Vagina (tissue), 2 donors: Measurements from ENCODE around the gene MAB21L4. TPM values are rescaled to one million over a fixed set of nuclear protein-coding genes. Genes with fewer than 3 reads are reported as not detected.

Experiments used
- DNase-seq, 2 donors: peaks; one replicate each; pipeline ENCODE4 v3.0.0-alpha.2; 2017; ENCODE audit errors: extremely low spot score in 2 of 2
- H3K27ac ChIP-seq: fragments of 200-600 bp; sonication (generic); one replicate; pipeline ENCODE4 v1.5.1; 2019
- H3K27me3 ChIP-seq: fragments of 200-600 bp; sonication (generic); one replicate; pipeline ENCODE4 v1.5.1; 2019
- H3K36me3 ChIP-seq, 2 donors: fragments of 200-600 bp; sonication (generic); one replicate each; pipeline ENCODE4 v1.5.1; 2017 to 2019
- H3K4me1 ChIP-seq: fragments of 200-600 bp; sonication (generic); one replicate; pipeline ENCODE4 v1.5.1; 2019
- H3K4me3 ChIP-seq, 2 donors: fragments of 200-600 bp; sonication (generic); 1 replicate in 1 of 2; 2 replicates in 1 of 2; pipeline ENCODE4 v1.5.1; 2016 to 2019
- H3K9me3 ChIP-seq: fragments of 200-600 bp; sonication (generic); one replicate; pipeline ENCODE4 v1.5.1; 2019
- POLR2A ChIP-seq, 2 donors: fragments of 450-650 bp; IDR thresholded peaks; one replicate each; pipeline ENCODE4 v1.6.1; 2017; ENCODE audit warnings: antibody characterized with exemption in 2 of 2, mild to moderate bottlenecking in 2 of 2, moderate library complexity in 2 of 2
- POLR2AphosphoS5 ChIP-seq, 2 donors: sonication (generic); formaldehyde crosslinking; IDR thresholded peaks; one replicate each; pipeline ENCODE4 v1.9.0; 2017; ENCODE audit warnings: antibody characterized with exemption in 2 of 2, mild to moderate bottlenecking in 2 of 2, low read depth in 1 of 2; ENCODE audit not compliant: insufficient read depth in 1 of 2
- intact Hi-C: fragments of 100-400 bp; cut with DNase I; formaldehyde crosslinking; loops from one replicate; pipeline ENCODE4 v1.15.1; 2023
- total RNA-seq: library from RNA; depleted of rRNA; stranded (reverse); fragments of >200 nt; gene quantifications from one replicate; pipeline ENCODE4 v1.2.3, GENCODE V29; 2016
- TF ChIP-seq, protein P1 (sequence below), 3 experiments: fragments of 450-650 bp in 2 of 3; fragments of 200-600 bp in 1 of 3; sonication (generic) in 1 of 3; IDR thresholded peaks; one replicate each; pipeline ENCODE4 v1.5.1; 2017 to 2019; ENCODE audit warnings: antibody characterized with exemption in 3 of 3, mild to moderate bottlenecking in 2 of 3, moderate library complexity in 2 of 3

The MAB21L4 gene
- total RNA-seq, 1 donor from 2014 or later = 21.1 TPM

DNA sequence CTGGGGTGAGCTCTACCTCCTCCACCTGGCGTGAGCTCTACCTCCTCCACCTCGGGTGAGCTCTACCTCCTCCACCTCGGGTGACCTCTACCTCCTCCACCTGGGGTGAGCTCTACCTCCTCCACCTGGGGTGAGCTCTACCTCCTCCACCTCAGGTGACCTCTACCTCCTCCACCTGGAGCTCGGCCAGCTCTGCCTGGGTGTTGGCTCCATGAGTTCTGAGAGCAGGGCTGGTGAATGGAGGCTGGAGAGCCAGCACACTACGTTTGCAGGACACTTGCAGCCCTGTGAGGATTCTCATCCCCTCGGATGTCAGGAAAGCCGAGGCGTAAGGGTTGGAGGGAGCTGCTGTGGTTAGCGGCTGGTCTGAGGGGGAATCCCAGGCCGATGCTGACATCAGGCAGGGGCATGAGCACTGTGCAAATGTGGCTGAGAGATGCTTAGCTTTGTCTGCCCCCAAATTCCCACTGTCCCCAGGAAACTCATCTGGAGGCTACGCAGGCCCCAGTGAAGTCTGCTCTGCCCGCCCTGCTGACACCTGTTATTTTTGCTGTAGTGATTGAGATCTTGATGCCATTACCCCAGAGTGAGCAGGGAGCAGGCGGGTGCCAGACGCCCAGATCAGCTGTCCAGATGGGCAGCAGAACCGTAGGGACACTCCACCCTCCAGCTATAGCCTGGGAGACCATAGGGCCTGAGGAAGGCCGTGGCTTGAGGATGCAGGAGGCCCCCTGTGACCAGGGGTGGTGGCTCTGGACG lies 13.4 kb upstream of the MAB21L4 start:
- Histone ChIP-seq H3K27ac (no peak overlapping the region), H3K4me1 (peaks cover 16% of the 10 kb centered on the region), H3K27me3 (no peaks in the 10 kb centered on the region), H3K36me3 (no peaks in the 10 kb centered on the region), H3K4me3 (no peak overlapping the region), H3K9me3 (no peaks in the 10 kb centered on the region)
- TF ChIP-seq, protein P1, sequence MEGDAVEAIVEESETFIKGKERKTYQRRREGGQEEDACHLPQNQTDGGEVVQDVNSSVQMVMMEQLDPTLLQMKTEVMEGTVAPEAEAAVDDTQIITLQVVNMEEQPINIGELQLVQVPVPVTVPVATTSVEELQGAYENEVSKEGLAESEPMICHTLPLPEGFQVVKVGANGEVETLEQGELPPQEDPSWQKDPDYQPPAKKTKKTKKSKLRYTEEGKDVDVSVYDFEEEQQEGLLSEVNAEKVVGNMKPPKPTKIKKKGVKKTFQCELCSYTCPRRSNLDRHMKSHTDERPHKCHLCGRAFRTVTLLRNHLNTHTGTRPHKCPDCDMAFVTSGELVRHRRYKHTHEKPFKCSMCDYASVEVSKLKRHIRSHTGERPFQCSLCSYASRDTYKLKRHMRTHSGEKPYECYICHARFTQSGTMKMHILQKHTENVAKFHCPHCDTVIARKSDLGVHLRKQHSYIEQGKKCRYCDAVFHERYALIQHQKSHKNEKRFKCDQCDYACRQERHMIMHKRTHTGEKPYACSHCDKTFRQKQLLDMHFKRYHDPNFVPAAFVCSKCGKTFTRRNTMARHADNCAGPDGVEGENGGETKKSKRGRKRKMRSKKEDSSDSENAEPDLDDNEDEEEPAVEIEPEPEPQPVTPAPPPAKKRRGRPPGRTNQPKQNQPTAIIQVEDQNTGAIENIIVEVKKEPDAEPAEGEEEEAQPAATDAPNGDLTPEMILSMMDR (IDR thresholded peaks at IDR 0.05) = no peak
- intact Hi-C loops = no loop called here
- DNase-seq = no peak

DNA sequence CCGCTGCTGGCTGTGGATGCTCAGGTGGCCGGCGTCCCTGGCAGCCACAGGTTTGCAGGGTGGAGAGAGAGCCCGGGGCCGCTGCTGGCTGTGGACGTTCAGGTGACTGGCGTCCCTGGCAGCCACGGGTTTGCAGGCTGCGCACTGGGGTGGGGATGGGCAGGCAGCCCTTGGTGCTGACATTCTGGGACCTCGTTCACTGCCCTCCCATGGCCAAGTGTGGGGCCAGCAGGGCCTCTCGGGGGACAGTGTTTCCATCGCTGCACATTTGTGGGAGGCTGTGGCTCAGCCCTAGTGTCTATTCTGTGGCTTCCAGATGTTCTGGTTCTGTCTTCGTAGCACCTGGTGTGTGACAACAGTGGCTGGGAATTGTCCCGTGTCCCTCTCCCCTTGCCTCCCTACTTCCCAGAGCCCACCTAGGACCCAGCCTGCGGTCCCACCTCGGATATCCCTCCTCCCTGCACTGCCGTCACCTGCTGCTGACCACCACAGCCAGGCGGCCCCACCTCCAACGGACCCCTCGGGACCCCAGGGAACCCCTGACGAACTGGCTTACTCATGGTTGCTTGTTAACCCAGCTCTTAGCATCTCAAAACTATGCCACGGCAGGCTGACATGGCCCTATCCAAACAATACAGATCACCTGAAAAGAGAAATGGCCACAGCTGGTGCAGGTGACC lies 11.1 kb upstream of the MAB21L4 start:
- no peak for TF ChIP-seq POLR2A (IDR thresholded peaks at IDR 0.05)
- TF ChIP-seq, protein P1 (IDR thresholded peaks at IDR 0.05) = no peak
- TF ChIP-seq POLR2AphosphoS5 (IDR thresholded peaks at IDR 0.05; ENCODE audit: insufficient read depth in 1 of 2, low read depth in 1 of 2) = no peak
- DNase-seq = no peak
- Histone ChIP-seq H3K4me1 (no peaks in the 10 kb centered on the region), H3K9me3 (no peaks in the 10 kb centered on the region), H3K4me3 (no peak overlapping the region), H3K36me3 (no peaks in the 10 kb centered on the region), H3K27me3 (no peaks in the 10 kb centered on the region), H3K27ac (no peak overlapping the region)
- intact Hi-C loops = no loop called here

DNA sequence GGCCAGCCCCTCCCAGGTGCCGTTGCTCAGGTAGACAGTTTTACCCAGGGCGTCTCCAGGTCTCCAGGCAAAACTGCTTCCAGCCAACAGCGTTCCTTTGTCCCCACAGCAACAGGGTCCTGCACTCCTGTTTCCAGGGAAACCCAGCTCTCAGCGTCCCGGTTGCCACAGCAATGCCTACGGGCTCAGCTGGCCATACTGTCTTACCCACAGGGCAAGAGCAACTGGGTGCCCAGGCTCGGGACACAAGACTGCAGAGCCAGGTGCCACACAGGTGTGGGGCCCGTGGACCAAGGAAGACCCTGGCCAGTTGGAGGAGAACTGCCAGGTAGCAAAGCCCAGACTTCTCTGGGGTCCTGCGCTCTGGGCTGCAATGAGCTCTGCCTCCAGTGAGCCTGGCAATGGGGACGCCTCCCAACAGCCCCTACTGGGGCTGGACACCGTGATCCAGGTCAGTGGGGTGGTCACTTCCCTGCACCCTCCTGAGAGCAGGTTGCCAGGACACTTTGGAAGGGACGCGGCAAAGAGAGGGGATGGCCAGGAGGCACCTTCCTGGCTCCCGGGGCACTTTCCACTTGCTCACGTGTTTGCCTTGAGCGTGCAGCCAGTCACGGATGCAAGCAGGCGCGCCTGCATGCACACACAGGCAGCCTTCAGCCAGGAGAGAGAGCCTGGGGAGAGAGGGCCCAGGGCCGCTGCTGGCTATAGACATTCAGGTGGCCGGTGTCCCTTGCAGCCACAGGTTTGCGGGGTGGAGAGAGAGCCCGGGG lies 10.4 kb upstream of the MAB21L4 start, which contains the start of gene CROCC2:
TSS of gene CROCC2 (plus strand) at position 196 of the 770 bp plus-strand sequence. CDS start at position 374, 178 bp downstream.
- no peak within 1 kb of the TSS for H3K4me3 ChIP-seq
- intact Hi-C loops = no loop called here
- no peak for TF ChIP-seq POLR2AphosphoS5 (IDR thresholded peaks at IDR 0.05; ENCODE audit: insufficient read depth in 1 of 2, low read depth in 1 of 2)
- TF ChIP-seq, protein P1 (IDR thresholded peaks at IDR 0.05) = no peak
- TF ChIP-seq POLR2A (IDR thresholded peaks at IDR 0.05) = no peak

DNA sequence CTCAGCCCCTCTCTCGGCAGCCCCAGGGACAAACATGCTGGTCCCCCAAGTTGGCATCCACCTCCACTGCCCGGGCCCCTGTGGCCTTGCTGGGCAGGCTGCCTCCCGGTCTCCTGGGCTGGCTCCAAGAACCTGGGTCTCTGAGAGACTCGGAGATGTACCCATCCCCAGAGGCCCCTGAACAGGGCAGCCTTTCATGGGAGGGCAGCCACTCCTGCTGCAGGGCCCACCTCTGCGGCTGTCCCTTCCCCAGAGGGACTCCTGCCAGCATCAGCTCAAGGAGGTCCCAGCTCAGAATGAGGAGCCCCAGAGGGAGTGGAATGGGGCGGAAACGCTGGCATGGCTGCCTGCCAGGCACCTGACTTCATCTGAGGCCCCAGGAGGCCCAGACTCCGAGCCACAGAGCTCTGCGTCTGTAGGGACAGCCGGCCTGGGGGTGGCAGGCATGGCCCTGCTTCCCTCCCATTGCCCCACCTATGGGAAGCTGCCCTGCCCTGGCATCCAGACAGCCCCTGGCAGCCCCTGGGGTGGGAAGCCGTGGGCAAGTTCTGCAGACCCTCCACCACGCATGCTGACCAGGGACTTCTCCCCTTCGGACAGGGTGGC lies 9.3 kb upstream of the MAB21L4 start:
- Histone ChIP-seq H3K36me3 (no peaks in the 10 kb centered on the region), H3K27me3 (no peaks in the 10 kb centered on the region), H3K4me3 (no peak overlapping the region), H3K9me3 (no peaks in the 10 kb centered on the region), H3K27ac (no peak overlapping the region), H3K4me1 (no peaks in the 10 kb centered on the region)
- TF ChIP-seq POLR2A (IDR thresholded peaks at IDR 0.05) (no peak), POLR2AphosphoS5 (IDR thresholded peaks at IDR 0.05; ENCODE audit: insufficient read depth in 1 of 2, low read depth in 1 of 2) (no peak)
- TF ChIP-seq, protein P1 (IDR thresholded peaks at IDR 0.05) = no peak
- no peak for DNase-seq
- intact Hi-C loops = no loop called here

More for the DNA sequence above, 10.4 kb upstream of the MAB21L4 start, which contains the start of gene CROCC2:
- H3K27ac ChIP-seq = no peak within 1 kb of the TSS
- H3K27me3 ChIP-seq = no peaks in the 10 kb centered on the region
- no peaks in the 10 kb centered on the region for H3K36me3 ChIP-seq
- no peaks in the 10 kb centered on the region for H3K4me1 ChIP-seq
- no peaks in the 10 kb centered on the region for H3K9me3 ChIP-seq
- DNase-seq = no peak
